ENCODE measurements around the gene SPRED2.

The SPRED2 gene

DNA sequence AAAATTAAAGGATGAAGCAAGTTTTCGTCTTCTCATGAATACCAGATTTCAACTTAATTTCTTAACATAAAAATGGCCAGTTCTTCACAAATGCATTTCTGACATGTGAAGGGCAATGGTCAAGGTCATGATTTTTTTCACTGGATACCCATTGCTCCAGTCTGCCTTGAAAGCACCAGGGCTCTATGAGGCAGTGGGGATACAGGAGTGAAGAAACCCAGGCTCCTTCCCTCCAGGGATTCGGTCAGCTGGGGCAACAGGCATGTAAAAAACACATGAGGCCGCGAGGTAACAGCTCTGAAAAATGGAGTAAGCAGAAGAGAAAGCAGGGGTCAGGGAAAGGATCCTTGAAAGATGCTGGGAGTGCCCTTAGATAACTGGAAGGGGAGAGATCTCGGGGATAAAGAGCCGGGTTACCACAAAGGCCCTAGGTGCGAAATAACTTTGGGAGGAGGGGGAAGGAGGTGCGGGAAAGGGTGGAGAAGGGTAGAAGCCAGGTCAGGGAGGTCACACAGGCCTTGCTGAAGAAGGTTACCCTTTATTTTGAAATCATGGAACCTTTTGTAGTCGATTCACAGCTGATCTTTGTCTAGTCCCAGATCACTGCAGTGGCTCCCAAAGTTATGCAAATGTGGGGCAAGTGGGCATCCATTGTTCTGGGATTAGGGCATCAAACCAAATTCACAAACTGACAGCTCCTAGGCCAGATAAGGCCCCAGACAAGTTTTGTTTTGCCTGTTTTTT lies 5.2 kb upstream of the SPRED2 start:
- Histone ChIP-seq H4K8ac (ENCODE audit: low read depth, low read length) (no peak overlapping the region), H3K79me1 (ENCODE audit: low read depth, low read length) (no peaks in the 10 kb centered on the region), H3K23ac (ENCODE audit: low read depth, low read length, poor library complexity) (no peak overlapping the region), H2BK5ac (ENCODE audit: low read length) (no peak overlapping the region), H4K91ac (ENCODE audit: low read depth, low read length, poor library complexity) (no peak overlapping the region), H3K14ac (ENCODE audit: low read length) (no peak overlapping the region), H3K18ac (ENCODE audit: low read length) (no peak overlapping the region), H2BK15ac (ENCODE audit: low read length) (no peak overlapping the region), H3K27ac (replicated peaks; ENCODE audit: low read length) (peak overlapping the region; percentile 83), H3K9me3 (replicated peaks in 1 of 2; ENCODE audit: control insufficient read depth in 2 of 2, insufficient read depth in 1 of 2, low read depth in 1 of 2, low read length in 2 of 2) (peaks cover 0 to 2% of the 10 kb centered on the region in 2 donors), H2AFZ (ENCODE audit: low read length) (no peak overlapping the region), H3K4me2 (ENCODE audit: insufficient read depth, low read length, poor library complexity, severe bottlenecking) (no peak overlapping the region), H3K4me1 (ENCODE audit: control insufficient read depth in 2 of 2, insufficient read depth in 1 of 2, low read depth in 1 of 2, low read length in 2 of 2) (peaks cover 18 to 30% of the 10 kb centered on the region in 2 donors), H2BK12ac (ENCODE audit: low read length) (no peak overlapping the region), H3K27me3 (ENCODE audit: control insufficient read depth in 3 of 3, insufficient read depth in 3 of 3, low read depth in 1 of 3, low read length in 3 of 3) (peaks cover 0 to 3% (median 0%) of the 10 kb centered on the region in 3 experiments), H3K4me3 (ENCODE audit: low read length in 2 of 2) (peak overlapping the region in 1 of 2 donors; percentile 73), H3K4ac (ENCODE audit: low read length) (no peak overlapping the region), H2AK5ac (ENCODE audit: low read depth, low read length) (no peak overlapping the region), H3K9ac (ENCODE audit: low read depth, low read length, poor library complexity) (no peak overlapping the region), H3K36me3 (replicated peaks in 1 of 2; ENCODE audit: control insufficient read depth in 2 of 2, insufficient read depth in 2 of 2, low read length in 2 of 2) (no peaks in the 10 kb centered on the region), H2BK120ac (ENCODE audit: low read depth, low read length) (no peak overlapping the region)
- WGBS, 2 donors (ENCODE audit: extremely low coverage in 2 of 2, insufficient read length in 2 of 2, insufficient replicate concordance in 1 of 2) = no CpG with 5 or more reads among the region's 9 CpGs
- peak; percentile 84 for DNase-seq (ENCODE audit: low spot score)

DNA sequence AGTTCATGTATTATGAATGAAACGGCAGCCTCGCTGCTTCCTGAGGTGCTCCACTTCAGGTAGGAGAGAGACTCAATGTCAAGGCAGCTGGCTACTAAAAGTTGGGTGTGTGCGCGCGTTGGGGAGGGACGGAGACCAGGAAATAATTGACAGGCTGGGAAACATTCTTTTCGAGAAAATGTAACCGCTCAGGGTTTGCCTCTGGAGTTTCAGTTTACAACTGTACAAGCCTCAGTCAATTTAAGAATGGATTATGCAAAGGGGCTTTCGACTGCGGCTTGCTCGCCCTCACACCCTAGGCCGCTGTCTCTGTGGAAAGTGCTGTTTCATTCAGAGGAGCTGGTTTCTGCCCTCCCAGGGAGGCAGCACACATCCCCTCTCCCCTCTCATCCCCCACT lies 4.4 kb upstream of the SPRED2 start:
- H2AFZ ChIP-seq (ENCODE audit: low read length) = peak overlapping the region; percentile 97
- H2BK5ac ChIP-seq (ENCODE audit: low read length) = no peak overlapping the region
- peak overlapping the region; percentile 93 for H3K27ac ChIP-seq (replicated peaks; ENCODE audit: low read length)
- H3K4ac ChIP-seq (ENCODE audit: low read length) = no peak overlapping the region
- no peak overlapping the region for H2BK12ac ChIP-seq (ENCODE audit: low read length)
- no peak overlapping the region for H2BK15ac ChIP-seq (ENCODE audit: low read length)
- H3K36me3 ChIP-seq (replicated peaks in 1 of 2; ENCODE audit: control insufficient read depth in 2 of 2, insufficient read depth in 2 of 2, low read length in 2 of 2) = no peaks in the 10 kb centered on the region
- peaks cover 0 to 3% (median 0%) of the 10 kb centered on the region in 3 experiments for H3K27me3 ChIP-seq (ENCODE audit: control insufficient read depth in 3 of 3, insufficient read depth in 3 of 3, low read depth in 1 of 3, low read length in 3 of 3)
- H4K8ac ChIP-seq (ENCODE audit: low read depth, low read length) = no peak overlapping the region
- H2BK120ac ChIP-seq (ENCODE audit: low read depth, low read length) = no peak overlapping the region
- peaks cover 0 to 2% of the 10 kb centered on the region in 2 donors for H3K9me3 ChIP-seq (replicated peaks in 1 of 2; ENCODE audit: control insufficient read depth in 2 of 2, insufficient read depth in 1 of 2, low read depth in 1 of 2, low read length in 2 of 2)
- peak overlapping the region; percentile 80 for H3K4me2 ChIP-seq (ENCODE audit: insufficient read depth, low read length, poor library complexity, severe bottlenecking)
- peaks cover 18 to 30% of the 10 kb centered on the region in 2 donors for H3K4me1 ChIP-seq (ENCODE audit: control insufficient read depth in 2 of 2, insufficient read depth in 1 of 2, low read depth in 1 of 2, low read length in 2 of 2)
- H3K18ac ChIP-seq (ENCODE audit: low read length) = peak overlapping the region; percentile 90
- H4K91ac ChIP-seq (ENCODE audit: low read depth, low read length, poor library complexity) = no peak overlapping the region
- H3K79me1 ChIP-seq (ENCODE audit: low read depth, low read length) = peaks cover 2% of the 10 kb centered on the region
- H3K4me3 ChIP-seq (ENCODE audit: low read length in 2 of 2) = peak overlapping the region; percentile 73 to 87
- peak overlapping the region; percentile 68 for H3K23ac ChIP-seq (ENCODE audit: low read depth, low read length, poor library complexity)
- H3K14ac ChIP-seq (ENCODE audit: low read length) = no peak overlapping the region
- no peak overlapping the region for H3K9ac ChIP-seq (ENCODE audit: low read depth, low read length, poor library complexity)
- DNase-seq (ENCODE audit: low spot score) = no peak
- peak overlapping the region; percentile 7 for H2AK5ac ChIP-seq (ENCODE audit: low read depth, low read length)
- no CpG with 5 or more reads among the region's 12 CpGs for WGBS, 2 donors (ENCODE audit: extremely low coverage in 2 of 2, insufficient read length in 2 of 2, insufficient replicate concordance in 1 of 2)

DNA sequence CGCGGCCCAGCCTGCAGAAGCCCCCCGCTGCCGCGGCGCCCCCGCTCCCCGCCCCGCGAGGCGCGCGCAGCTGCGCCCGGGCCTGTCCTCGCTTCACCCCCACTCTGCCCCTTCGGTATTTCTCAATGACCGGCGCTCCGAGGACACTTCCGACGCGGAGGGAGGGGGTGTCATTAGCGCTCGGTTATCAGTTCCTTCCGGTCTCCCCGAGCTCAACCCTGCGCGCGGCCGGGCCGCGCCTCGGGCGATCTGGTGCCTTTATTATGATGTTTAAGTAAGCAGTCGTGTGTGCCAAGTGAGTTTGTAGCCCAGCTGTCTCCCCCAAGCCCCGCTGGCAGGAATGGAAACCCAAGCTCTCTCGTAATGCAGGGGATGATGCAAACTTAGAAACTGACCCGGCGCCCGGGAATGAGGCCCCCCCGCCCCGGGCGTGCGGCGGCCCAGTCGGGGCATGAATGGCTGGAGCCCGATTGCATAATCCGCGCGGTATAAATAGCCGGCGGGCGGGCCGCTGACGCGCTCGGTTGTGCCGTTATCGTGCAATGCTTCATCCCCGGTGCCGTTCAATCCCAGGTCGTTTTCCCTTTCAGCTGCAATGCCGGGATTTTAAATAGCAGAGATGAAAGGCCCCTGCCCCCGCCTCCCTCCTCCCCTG lies 3.9 kb upstream of the SPRED2 start:
- H3K23ac ChIP-seq (ENCODE audit: low read depth, low read length, poor library complexity) = peak overlapping the region; percentile 68
- H3K4me1 ChIP-seq (ENCODE audit: control insufficient read depth in 2 of 2, insufficient read depth in 1 of 2, low read depth in 1 of 2, low read length in 2 of 2) = peaks cover 18 to 30% of the 10 kb centered on the region in 2 donors
- H3K9me3 ChIP-seq (replicated peaks in 1 of 2; ENCODE audit: control insufficient read depth in 2 of 2, insufficient read depth in 1 of 2, low read depth in 1 of 2, low read length in 2 of 2) = peaks cover 0 to 2% of the 10 kb centered on the region in 2 donors
- peak overlapping the region; percentile 80 for H3K4me2 ChIP-seq (ENCODE audit: insufficient read depth, low read length, poor library complexity, severe bottlenecking)
- DNase-seq (ENCODE audit: low spot score) = peak; percentile 73
- peak overlapping the region; percentile 55 for H2BK15ac ChIP-seq (ENCODE audit: low read length)
- no peak overlapping the region for H4K91ac ChIP-seq (ENCODE audit: low read depth, low read length, poor library complexity)
- H2BK12ac ChIP-seq (ENCODE audit: low read length) = no peak overlapping the region
- peak overlapping the region; percentile 90 for H3K18ac ChIP-seq (ENCODE audit: low read length)
- peaks cover 0 to 3% (median 0%) of the 10 kb centered on the region in 3 experiments for H3K27me3 ChIP-seq (ENCODE audit: control insufficient read depth in 3 of 3, insufficient read depth in 3 of 3, low read depth in 1 of 3, low read length in 3 of 3)
- H3K14ac ChIP-seq (ENCODE audit: low read length) = no peak overlapping the region
- H2AK5ac ChIP-seq (ENCODE audit: low read depth, low read length) = no peak overlapping the region
- H2AFZ ChIP-seq (ENCODE audit: low read length) = peak overlapping the region; percentile 97
- H3K27ac ChIP-seq (replicated peaks; ENCODE audit: low read length) = peak overlapping the region; percentile 93
- no peak overlapping the region for H3K4ac ChIP-seq (ENCODE audit: low read length)
- H3K79me1 ChIP-seq (ENCODE audit: low read depth, low read length) = peaks cover 6% of the 10 kb centered on the region
- peak overlapping the region; percentile 94 for H2BK5ac ChIP-seq (ENCODE audit: low read length)
- H2BK120ac ChIP-seq (ENCODE audit: low read depth, low read length) = peak overlapping the region; percentile 52
- H3K4me3 ChIP-seq (ENCODE audit: low read length in 2 of 2) = peak overlapping the region; percentile 73 to 87
- peak overlapping the region; percentile 72 for H3K9ac ChIP-seq (ENCODE audit: low read depth, low read length, poor library complexity)
- WGBS, 2 donors (ENCODE audit: extremely low coverage in 2 of 2, insufficient read length in 2 of 2, insufficient replicate concordance in 1 of 2) = no CpG with 5 or more reads among the region's 65 CpGs
- H4K8ac ChIP-seq (ENCODE audit: low read depth, low read length) = no peak overlapping the region
- no peaks in the 10 kb centered on the region for H3K36me3 ChIP-seq (replicated peaks in 1 of 2; ENCODE audit: control insufficient read depth in 2 of 2, insufficient read depth in 2 of 2, low read length in 2 of 2)

DNA sequence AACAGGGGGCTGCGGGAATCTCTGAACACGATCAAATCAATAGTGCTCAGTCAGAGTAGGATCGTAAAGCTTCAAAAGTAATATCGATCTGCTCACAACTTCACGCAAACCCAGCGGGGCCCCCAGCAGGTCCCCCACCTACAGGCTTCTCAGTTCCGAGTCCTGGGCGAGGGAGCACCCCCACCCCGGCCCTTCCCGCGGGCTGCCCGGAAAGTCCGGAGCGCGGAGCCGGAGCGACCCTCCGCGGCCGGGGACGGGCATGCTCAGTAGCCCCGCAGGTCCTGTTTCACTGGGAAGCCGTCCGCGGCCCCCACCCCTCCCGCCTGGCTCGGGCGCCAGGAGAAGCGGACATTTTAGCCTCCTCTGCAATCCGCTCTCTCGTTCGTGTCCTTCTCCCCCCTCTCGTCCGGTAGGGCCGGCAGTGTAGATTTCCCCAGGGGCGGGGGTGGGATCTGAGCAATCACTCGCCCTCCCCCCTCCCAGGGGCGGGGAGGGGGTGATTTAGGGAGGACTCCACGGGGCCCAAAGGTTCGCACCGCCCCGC lies 3.3 kb upstream of the SPRED2 start:
- Histone ChIP-seq H2AK5ac (ENCODE audit: low read depth, low read length) (no peak overlapping the region), H3K9ac (ENCODE audit: low read depth, low read length, poor library complexity) (peak overlapping the region; percentile 67), H3K27me3 (ENCODE audit: control insufficient read depth in 3 of 3, insufficient read depth in 3 of 3, low read depth in 1 of 3, low read length in 3 of 3) (peaks cover 0 to 3% (median 0%) of the 10 kb centered on the region in 3 experiments), H3K18ac (ENCODE audit: low read length) (peak overlapping the region; percentile 90), H4K91ac (ENCODE audit: low read depth, low read length, poor library complexity) (no peak overlapping the region), H3K27ac (replicated peaks; ENCODE audit: low read length) (peak overlapping the region; percentile 93), H4K8ac (ENCODE audit: low read depth, low read length) (no peak overlapping the region), H3K4ac (ENCODE audit: low read length) (no peak overlapping the region), H2BK120ac (ENCODE audit: low read depth, low read length) (peak overlapping the region; percentile 52), H3K9me3 (replicated peaks in 1 of 2; ENCODE audit: control insufficient read depth in 2 of 2, insufficient read depth in 1 of 2, low read depth in 1 of 2, low read length in 2 of 2) (peaks cover 0 to 2% of the 10 kb centered on the region in 2 donors), H3K23ac (ENCODE audit: low read depth, low read length, poor library complexity) (no peak overlapping the region), H2BK5ac (ENCODE audit: low read length) (peak overlapping the region; percentile 94), H3K4me2 (ENCODE audit: insufficient read depth, low read length, poor library complexity, severe bottlenecking) (peak overlapping the region; percentile 80), H3K14ac (ENCODE audit: low read length) (no peak overlapping the region), H3K4me1 (ENCODE audit: control insufficient read depth in 2 of 2, insufficient read depth in 1 of 2, low read depth in 1 of 2, low read length in 2 of 2) (peaks cover 18 to 30% of the 10 kb centered on the region in 2 donors), H2AFZ (ENCODE audit: low read length) (peak overlapping the region; percentile 97), H3K36me3 (replicated peaks in 1 of 2; ENCODE audit: control insufficient read depth in 2 of 2, insufficient read depth in 2 of 2, low read length in 2 of 2) (no peaks in the 10 kb centered on the region), H2BK15ac (ENCODE audit: low read length) (peak overlapping the region; percentile 55), H3K4me3 (ENCODE audit: low read length in 2 of 2) (peak overlapping the region; percentile 73 to 87), H3K79me1 (ENCODE audit: low read depth, low read length) (peaks cover 6% of the 10 kb centered on the region), H2BK12ac (ENCODE audit: low read length) (no peak overlapping the region)
- DNase-seq (ENCODE audit: low spot score) = peak; percentile 84
- WGBS, 2 donors (ENCODE audit: extremely low coverage in 2 of 2, insufficient read length in 2 of 2, insufficient replicate concordance in 1 of 2) = no CpG with 5 or more reads among the region's 42 CpGs

Data from neuronal stem cell (in vitro differentiated cells).